ENCODE measurements around the gene PLXNA1.

Gene PLXNA1

GRCh38 chr3:126967386-126967785 lies 15.5 kb upstream of the PLXNA1 start:
- no peak for TF ChIP-seq POLR2A (IDR thresholded peaks at IDR 0.05; ENCODE audit: low read depth, low read length)
- DNase-seq (ENCODE audit: insufficient read length, low spot score) (no peak), FAIRE-seq (no peak)

GRCh38 chr3:126968391-126969390 lies 14.2 kb upstream of the PLXNA1 start:
- TF ChIP-seq POLR2A (IDR thresholded peaks at IDR 0.05; ENCODE audit: low read depth, low read length), result no peak
- FAIRE-seq (no peak), DNase-seq (ENCODE audit: insufficient read length, low spot score) (no peak)

GRCh38 chr3:126969586-126969985 lies 13.3 kb upstream of the PLXNA1 start:
- FAIRE-seq (no peak), DNase-seq (ENCODE audit: insufficient read length, low spot score) (no peak)
- TF ChIP-seq POLR2A (IDR thresholded peaks at IDR 0.05; ENCODE audit: low read depth, low read length), result no peak

GRCh38 chr3:126970101-126970500 lies 12.8 kb upstream of the PLXNA1 start:
- DNase-seq (ENCODE audit: insufficient read length, low spot score), result no peak
- no peak for TF ChIP-seq POLR2A (IDR thresholded peaks at IDR 0.05; ENCODE audit: low read depth, low read length)
- FAIRE-seq, result no peak

- FAIRE-seq (no peak), DNase-seq (ENCODE audit: insufficient read length, low spot score) (no peak)
- TF ChIP-seq POLR2A (IDR thresholded peaks at IDR 0.05; ENCODE audit: low read depth, low read length), result no peak
Measured at GRCh38 chr3:126970921-126971320, 12.0 kb upstream of the PLXNA1 start.

GRCh38 chr3:126971891-126972351 lies 11.0 kb upstream of the PLXNA1 start:
- no peak for DNase-seq (ENCODE audit: insufficient read length, low spot score)

GRCh38 chr3:126972866-126973265 lies 10.0 kb upstream of the PLXNA1 start:
- FAIRE-seq, result no peak
- no peak for TF ChIP-seq POLR2A (IDR thresholded peaks at IDR 0.05; ENCODE audit: low read depth, low read length)

More at GRCh38 chr3:126971891-126972351, 11.0 kb upstream of the PLXNA1 start:
- FAIRE-seq, result no peak
- TF ChIP-seq POLR2A (IDR thresholded peaks at IDR 0.05; ENCODE audit: low read depth, low read length), result no peak

GRCh38 chr3:126973814-126974213 lies 9.1 kb upstream of the PLXNA1 start:
- DNase-seq (ENCODE audit: insufficient read length, low spot score) (no peak), FAIRE-seq (no peak)
- no peak for TF ChIP-seq POLR2A (IDR thresholded peaks at IDR 0.05; ENCODE audit: low read depth, low read length)

More at GRCh38 chr3:126972866-126973265, 10.0 kb upstream of the PLXNA1 start:
- no peak for DNase-seq (ENCODE audit: insufficient read length, low spot score)

- no peak for FAIRE-seq
- no peak for DNase-seq (ENCODE audit: insufficient read length, low spot score)
- no peak for TF ChIP-seq POLR2A (IDR thresholded peaks at IDR 0.05; ENCODE audit: low read depth, low read length)
Measured at GRCh38 chr3:126974756-126975155, 8.2 kb upstream of the PLXNA1 start.

GRCh38 chr3:126976906-126977305 lies 6.0 kb upstream of the PLXNA1 start:
- FAIRE-seq (no peak), DNase-seq (ENCODE audit: insufficient read length, low spot score) (no peak)
- no peak for TF ChIP-seq POLR2A (IDR thresholded peaks at IDR 0.05; ENCODE audit: low read depth, low read length)

- TF ChIP-seq POLR2A (IDR thresholded peaks at IDR 0.05; ENCODE audit: low read depth, low read length), result no peak
- DNase-seq (ENCODE audit: insufficient read length, low spot score) (no peak), FAIRE-seq (no peak)
Measured at GRCh38 chr3:126977821-126978220, 5.1 kb upstream of the PLXNA1 start.

GRCh38 chr3:126978291-126978690 lies 4.6 kb upstream of the PLXNA1 start:
- FAIRE-seq, result no peak
- no peak for TF ChIP-seq POLR2A (IDR thresholded peaks at IDR 0.05; ENCODE audit: low read depth, low read length)

GRCh38 chr3:126979046-126979628 lies 3.8 kb upstream of the PLXNA1 start:
- TF ChIP-seq POLR2A (IDR thresholded peaks at IDR 0.05; ENCODE audit: low read depth, low read length), result no peak
- DNase-seq (ENCODE audit: insufficient read length, low spot score) (no peak), FAIRE-seq (no peak)

More at GRCh38 chr3:126978291-126978690, 4.6 kb upstream of the PLXNA1 start:
- no peak for DNase-seq (ENCODE audit: insufficient read length, low spot score)

GRCh38 chr3:126980266-126980811 lies 2.6 kb upstream of the PLXNA1 start:
- FAIRE-seq, result no peak
- DNase-seq (ENCODE audit: insufficient read length, low spot score), result no peak
- no peak for TF ChIP-seq POLR2A (IDR thresholded peaks at IDR 0.05; ENCODE audit: low read depth, low read length)

All from H54 (cell line).